AG09319 (cell line): ENCODE measurements around the gene HOXA7.

Experiments used
- DNase-seq: peaks from one replicate; pipeline ENCODE4 v3.0.0-alpha.2; 2010; ENCODE audit warnings: low read depth; ENCODE audit errors: extremely low read depth
- TF ChIP-seq, protein P1 (sequence below): IDR thresholded peaks from 2 replicates; pipeline ENCODE4 v1.5.1; 2011; ENCODE audit warnings: low read depth, mild to moderate bottlenecking, inconsistent platforms, low read length, moderate library complexity

The HOXA7 gene

GRCh38 chr7:27134392-27134791 lies 22.1 kb downstream of the HOXA7 start:
- DNase-seq, result no peak

DNA sequence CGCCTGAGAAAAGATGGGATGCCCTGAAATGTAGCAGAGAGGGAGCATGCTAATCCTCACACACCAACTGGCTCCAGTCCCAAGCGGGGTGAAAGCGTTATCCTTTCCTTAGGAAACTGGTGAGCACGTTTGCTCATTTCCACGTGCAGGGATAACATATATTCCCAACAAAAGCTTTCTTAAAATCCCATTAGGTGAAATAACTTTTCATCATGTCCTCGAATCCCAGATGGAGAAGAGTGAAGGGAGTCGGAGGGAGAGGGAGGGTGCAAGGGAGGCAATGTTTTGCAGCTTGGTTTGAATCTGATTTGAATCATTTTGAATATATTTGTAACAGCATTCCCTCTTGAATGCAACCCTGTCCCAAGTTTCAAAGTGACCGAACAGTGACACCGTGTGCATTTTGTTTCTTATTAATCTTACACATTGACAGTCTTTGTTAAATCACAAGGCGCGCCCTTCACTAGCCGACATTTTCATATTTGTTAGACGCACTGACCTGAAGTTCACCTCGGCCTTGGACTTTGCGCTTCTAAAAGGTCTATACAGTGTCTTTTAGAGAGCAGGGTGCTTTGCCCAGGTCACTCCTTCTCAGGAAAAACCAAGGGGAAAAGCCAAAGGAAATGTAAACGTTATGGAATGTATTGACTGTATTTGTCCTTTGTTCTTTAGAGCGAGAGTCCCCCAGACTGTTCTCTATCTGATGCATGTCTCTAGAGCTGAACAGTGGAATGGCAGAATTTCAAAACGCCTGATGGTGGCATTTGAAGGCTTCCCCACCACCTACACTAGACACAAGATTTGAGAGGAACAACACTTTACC lies 22.9 kb downstream of the HOXA7 start:
- no peak for DNase-seq
- TF ChIP-seq, protein P1, sequence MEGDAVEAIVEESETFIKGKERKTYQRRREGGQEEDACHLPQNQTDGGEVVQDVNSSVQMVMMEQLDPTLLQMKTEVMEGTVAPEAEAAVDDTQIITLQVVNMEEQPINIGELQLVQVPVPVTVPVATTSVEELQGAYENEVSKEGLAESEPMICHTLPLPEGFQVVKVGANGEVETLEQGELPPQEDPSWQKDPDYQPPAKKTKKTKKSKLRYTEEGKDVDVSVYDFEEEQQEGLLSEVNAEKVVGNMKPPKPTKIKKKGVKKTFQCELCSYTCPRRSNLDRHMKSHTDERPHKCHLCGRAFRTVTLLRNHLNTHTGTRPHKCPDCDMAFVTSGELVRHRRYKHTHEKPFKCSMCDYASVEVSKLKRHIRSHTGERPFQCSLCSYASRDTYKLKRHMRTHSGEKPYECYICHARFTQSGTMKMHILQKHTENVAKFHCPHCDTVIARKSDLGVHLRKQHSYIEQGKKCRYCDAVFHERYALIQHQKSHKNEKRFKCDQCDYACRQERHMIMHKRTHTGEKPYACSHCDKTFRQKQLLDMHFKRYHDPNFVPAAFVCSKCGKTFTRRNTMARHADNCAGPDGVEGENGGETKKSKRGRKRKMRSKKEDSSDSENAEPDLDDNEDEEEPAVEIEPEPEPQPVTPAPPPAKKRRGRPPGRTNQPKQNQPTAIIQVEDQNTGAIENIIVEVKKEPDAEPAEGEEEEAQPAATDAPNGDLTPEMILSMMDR, result no peak

More at GRCh38 chr7:27134392-27134791, 22.1 kb downstream of the HOXA7 start:
- TF ChIP-seq, protein P1, result no peak

- DNase-seq, result no peak
- TF ChIP-seq, protein P1, result no peak
These were observed 23.5 kb downstream of the HOXA7 start for GRCh38 chr7:27132978-27133377.

DNA sequence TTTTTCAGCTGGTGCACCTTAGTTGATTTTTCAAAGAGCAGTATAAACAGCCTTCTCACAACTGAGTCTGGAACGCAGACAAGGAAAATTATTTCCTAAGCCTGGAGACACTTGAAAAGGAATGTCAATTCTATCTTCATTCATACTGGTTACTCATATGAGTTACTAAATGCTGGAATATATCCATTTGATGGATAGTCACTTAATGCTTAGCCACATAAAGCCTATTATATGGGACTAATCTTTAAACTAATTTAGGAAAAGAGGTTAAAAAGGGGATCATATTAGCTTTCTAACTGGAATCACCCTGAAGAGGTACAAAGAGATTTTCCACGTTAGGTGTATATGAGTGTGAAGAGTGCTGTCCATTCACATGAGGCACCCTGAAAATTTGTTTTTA lies 24.3 kb downstream of the HOXA7 start:
- TF ChIP-seq, protein P1, result no peak
- no peak for DNase-seq

DNA sequence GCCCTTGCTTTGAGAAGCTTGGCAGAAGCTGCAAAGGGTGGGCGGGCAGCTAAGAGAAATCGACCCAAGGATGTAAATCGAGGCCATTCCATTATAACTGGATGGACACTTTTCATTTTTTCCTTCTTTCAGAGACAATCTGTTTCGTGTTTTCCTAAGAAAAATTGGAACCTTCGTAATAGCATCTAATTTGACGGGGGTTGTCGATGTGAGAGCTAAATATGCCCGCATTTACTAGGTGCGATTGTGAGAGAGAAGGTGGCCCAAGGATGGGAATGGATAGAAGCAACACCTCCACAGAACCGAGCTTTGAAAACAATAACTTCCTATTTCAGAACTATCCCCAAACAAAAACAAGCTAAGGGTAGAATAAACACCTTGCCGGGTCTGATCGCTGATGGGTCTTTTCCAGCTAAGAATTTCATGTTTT lies 25.1 kb downstream of the HOXA7 start:
- DNase-seq, result no peak
- TF ChIP-seq, protein P1, result no peak

DNA sequence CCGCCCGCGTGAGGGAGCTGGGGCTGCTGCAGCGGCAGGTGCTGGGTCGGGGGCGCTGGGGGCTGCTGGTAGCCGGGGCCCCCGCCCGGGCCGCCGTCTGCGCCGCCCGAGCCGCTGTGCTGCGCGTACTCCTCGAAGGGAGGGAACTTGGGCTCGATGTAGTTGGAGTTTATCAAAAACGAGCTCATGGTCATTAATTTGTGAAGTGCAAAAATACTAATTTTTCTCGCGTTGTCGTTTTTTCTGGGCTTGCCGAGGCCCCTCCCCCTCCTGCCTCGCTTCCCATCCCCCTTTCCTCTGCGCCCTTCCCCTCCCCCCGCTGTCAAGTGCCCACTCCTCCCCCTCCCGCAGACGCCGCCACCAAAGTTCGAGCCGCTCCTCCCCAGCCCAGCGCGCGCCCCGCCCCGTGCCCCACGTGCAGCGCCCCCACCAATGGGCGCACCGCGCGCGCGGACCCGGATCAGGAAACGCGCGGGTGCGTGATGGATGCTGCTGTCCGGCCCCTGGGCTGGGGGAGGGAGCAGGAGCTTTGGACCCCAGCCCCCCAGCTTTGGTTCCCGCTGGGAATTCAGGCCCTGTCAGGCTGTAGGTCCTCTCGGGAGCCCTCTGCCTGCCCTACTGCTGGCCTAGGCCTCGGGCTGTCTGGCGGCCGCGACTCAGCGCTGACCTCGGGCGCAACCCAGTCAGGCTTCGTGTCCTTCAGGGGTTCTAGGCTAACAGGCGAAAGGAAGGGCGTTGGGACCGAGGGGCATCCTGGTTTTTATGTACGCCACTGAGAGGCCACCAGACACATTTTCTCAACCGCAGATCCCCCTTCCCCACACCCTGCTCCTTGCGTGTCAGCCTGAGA lies 25.7 kb downstream of the HOXA7 start, which contains the start of gene HOXA4:
Gene HOXA4, minus strand, starts transcription at position 218 of the 850 bp plus-strand sequence. Its CDS starts 24 bp downstream, at position 194.
- no peak for DNase-seq
- TF ChIP-seq, protein P1, result no peak
